ENCODE data around the gene TCF12. TPM values are rescaled to one million over a fixed set of nuclear protein-coding genes. Genes with fewer than 3 reads are reported as not detected.
A peak's percentile ranks its signal among the peaks of the same experiment; 100 is the strongest.

Gene TCF12
- total RNA-seq, 1 donor from 2014 or later = 207 TPM

DNA sequence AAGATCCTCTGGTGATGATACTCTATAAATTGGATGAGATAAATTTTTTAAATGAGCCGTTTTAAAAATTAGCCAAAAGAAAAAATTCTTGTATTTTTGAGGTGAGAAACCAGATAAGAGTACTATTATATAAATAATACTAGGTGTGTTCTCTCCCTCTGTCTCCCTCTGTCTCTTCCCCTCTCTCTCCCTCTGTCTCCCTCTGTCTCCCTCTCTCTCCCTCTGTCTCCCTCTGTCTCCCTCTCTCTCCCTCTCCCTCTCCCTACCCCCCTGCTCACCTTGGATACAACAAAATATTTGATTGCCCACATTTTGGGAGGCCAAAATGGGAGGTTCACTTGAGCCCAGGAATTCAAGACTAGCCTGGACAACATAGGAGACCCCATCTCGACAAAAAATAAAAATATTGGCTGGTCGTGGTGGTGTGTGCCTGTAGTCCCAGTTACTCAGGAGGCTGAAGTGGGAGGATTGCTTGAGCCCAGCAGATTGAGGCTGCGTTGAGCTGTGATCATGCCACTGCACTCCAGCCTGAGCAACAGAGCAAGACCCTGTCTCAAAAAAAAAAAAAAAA lies 168.5 kb downstream of the TCF12 start:
- H3K27me3 Mint-ChIP-seq (ENCODE audit: low read depth) = no peaks in the 10 kb centered on the region
- H3K27ac Mint-ChIP-seq (ENCODE audit: unreplicated experiment) = no peak overlapping the region
- peaks cover 14% of the 10 kb centered on the region for H3K4me1 Mint-ChIP-seq
- peaks cover 2% of the 10 kb centered on the region for H3K36me3 Mint-ChIP-seq (ENCODE audit: low read depth)
- no peaks in the 10 kb centered on the region for H3K9me3 Mint-ChIP-seq
- no peak overlapping the region for H3K4me3 Mint-ChIP-seq
- no peak for DNase-seq (ENCODE audit: low read depth, low spot score)
- TF ChIP-seq, protein P1, sequence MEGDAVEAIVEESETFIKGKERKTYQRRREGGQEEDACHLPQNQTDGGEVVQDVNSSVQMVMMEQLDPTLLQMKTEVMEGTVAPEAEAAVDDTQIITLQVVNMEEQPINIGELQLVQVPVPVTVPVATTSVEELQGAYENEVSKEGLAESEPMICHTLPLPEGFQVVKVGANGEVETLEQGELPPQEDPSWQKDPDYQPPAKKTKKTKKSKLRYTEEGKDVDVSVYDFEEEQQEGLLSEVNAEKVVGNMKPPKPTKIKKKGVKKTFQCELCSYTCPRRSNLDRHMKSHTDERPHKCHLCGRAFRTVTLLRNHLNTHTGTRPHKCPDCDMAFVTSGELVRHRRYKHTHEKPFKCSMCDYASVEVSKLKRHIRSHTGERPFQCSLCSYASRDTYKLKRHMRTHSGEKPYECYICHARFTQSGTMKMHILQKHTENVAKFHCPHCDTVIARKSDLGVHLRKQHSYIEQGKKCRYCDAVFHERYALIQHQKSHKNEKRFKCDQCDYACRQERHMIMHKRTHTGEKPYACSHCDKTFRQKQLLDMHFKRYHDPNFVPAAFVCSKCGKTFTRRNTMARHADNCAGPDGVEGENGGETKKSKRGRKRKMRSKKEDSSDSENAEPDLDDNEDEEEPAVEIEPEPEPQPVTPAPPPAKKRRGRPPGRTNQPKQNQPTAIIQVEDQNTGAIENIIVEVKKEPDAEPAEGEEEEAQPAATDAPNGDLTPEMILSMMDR (conservative IDR thresholded peaks at IDR 0.05) = no peak

DNA sequence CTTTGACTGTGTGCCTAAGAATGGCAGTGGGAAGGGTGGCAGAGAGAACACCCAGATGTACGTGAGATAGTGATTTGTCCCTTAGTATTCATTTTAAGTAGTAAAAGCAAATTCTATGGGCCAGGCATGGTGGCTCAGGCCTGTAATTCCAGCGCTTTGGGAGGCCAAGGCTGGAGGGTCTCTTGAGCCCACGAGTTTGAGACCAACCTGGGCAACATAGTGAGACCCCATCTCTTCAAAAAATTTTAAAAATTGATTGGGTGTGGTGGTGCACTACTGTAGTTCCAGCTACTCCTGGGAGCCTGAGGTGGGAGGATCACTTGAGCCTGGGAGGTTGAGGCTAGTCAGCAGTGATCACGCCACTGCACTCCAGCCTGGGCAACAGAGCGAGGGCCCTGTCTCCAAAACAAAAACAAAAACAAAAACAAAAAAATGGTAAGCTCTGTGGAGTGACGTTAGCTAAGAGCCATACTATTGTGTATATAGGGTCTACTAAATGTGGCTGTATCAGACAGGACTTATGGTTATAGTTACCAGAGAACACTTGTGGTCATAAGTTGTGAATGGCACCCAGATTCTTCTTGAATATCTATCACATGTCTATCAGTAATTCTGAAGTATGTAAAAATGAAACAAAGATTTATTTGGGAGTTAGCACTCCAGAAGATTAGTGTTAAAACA lies 171.5 kb downstream of the TCF12 start:
- Mint-ChIP-seq H3K4me3 (no peak overlapping the region), H3K27ac (ENCODE audit: unreplicated experiment) (no peak overlapping the region), H3K4me1 (peaks cover 16% of the 10 kb centered on the region), H3K36me3 (ENCODE audit: low read depth) (peaks cover 6% of the 10 kb centered on the region), H3K9me3 (no peaks in the 10 kb centered on the region), H3K27me3 (ENCODE audit: low read depth) (no peaks in the 10 kb centered on the region)
- DNase-seq (ENCODE audit: low read depth, low spot score) = no peak
- TF ChIP-seq, protein P1 (conservative IDR thresholded peaks at IDR 0.05) = no peak

DNA sequence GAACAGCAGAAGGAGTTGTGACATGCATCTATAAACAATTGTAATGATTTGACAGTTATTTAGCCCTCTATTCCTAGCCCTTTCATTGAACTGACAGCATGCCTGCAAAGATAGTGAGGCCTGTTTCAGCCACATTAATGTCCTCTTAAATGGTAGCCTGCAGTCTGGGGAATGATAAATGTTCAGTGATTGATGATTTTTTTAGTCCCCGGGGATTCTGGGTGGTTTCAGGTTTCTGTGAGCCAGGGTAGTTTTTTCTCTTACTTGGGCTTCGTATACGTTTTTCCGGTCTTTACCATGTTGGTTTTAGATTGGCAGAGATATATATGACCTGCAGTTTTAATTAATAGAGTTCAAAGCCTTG lies 172.0 kb downstream of the TCF12 start:
- Mint-ChIP-seq H3K4me1 (peaks cover 16% of the 10 kb centered on the region), H3K27ac (ENCODE audit: unreplicated experiment) (no peak overlapping the region), H3K4me3 (peak overlapping the region; percentile 7), H3K27me3 (ENCODE audit: low read depth) (no peaks in the 10 kb centered on the region), H3K36me3 (ENCODE audit: low read depth) (peaks cover 6% of the 10 kb centered on the region), H3K9me3 (no peaks in the 10 kb centered on the region)
- no peak for DNase-seq (ENCODE audit: low read depth, low spot score)
- TF ChIP-seq, protein P1 (conservative IDR thresholded peaks at IDR 0.05) = no peak

DNA sequence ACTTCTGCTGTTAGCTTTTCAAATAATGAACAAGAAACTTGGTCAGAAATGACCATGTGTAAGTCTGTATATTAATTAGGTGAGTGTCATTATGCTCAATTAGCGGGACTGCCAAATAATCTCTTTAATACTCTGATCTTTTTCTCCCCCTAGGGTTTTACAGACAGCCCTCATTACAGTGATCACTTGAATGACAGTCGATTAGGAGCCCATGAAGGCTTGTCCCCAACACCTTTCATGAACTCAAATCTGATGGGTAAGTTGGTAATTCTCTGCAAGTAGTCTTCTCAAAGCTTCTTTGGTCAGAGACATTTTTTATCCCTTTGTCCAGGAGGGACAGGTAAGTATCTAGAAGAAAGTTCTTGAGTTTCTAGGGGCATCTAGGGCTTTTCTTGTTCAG lies 173.2 kb downstream of the TCF12 start:
- Mint-ChIP-seq H3K9me3 (no peaks in the 10 kb centered on the region), H3K27me3 (ENCODE audit: low read depth) (no peaks in the 10 kb centered on the region), H3K4me1 (peaks cover 16% of the 10 kb centered on the region), H3K4me3 (no peak overlapping the region), H3K36me3 (ENCODE audit: low read depth) (peaks cover 6% of the 10 kb centered on the region), H3K27ac (ENCODE audit: unreplicated experiment) (no peak overlapping the region)
- no peak for DNase-seq (ENCODE audit: low read depth, low spot score)
- TF ChIP-seq, protein P1 (conservative IDR thresholded peaks at IDR 0.05) = no peak

DNA sequence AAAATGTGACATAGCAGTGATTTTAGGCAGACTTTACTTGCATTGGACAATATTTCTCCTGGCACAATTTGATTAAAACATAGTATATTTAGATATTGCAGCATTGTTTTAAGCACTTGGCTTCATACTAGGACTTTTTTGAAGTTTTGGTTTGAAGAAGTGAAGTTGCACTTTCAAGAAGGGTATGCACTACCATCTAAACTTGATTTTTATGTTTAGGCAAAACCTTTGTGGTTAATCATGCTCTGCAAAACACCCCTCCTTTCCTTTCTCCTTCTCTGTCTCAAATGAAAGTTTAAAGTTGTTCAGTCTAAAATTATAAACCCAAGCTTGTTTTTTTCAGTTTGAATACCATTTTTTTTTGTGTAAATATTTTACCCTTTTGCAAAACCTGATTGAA lies 173.8 kb downstream of the TCF12 start:
- Mint-ChIP-seq H3K27me3 (ENCODE audit: low read depth) (no peaks in the 10 kb centered on the region), H3K4me3 (no peak overlapping the region), H3K4me1 (peaks cover 16% of the 10 kb centered on the region), H3K9me3 (no peaks in the 10 kb centered on the region), H3K36me3 (ENCODE audit: low read depth) (peaks cover 6% of the 10 kb centered on the region), H3K27ac (ENCODE audit: unreplicated experiment) (no peak overlapping the region)
- DNase-seq (ENCODE audit: low read depth, low spot score) = no peak
- TF ChIP-seq, protein P1 (conservative IDR thresholded peaks at IDR 0.05) = no peak
